ENCODE data around the gene EPHX1. TPM values are rescaled to one million over a fixed set of nuclear protein-coding genes. Genes with fewer than 3 reads are reported as not detected.

EPHX1 gene
- total RNA-seq, 1 donor from 2014 or later, result 41.5 TPM

- Mint-ChIP-seq H3K27me3 (no peaks in the 10 kb centered on the region), H3K36me3 (ENCODE audit: insufficient read depth) (peaks cover 8% of the 10 kb centered on the region), H3K4me1 (ENCODE audit: low read depth) (peaks cover 34% of the 10 kb centered on the region), H3K4me3 (ENCODE audit: low read depth) (no peak overlapping the region), H3K27ac (no peak overlapping the region), H3K9me3 (ENCODE audit: low read depth) (no peaks in the 10 kb centered on the region)
- DNase-seq (ENCODE audit: low spot score, unreplicated experiment), result no peak
- TF ChIP-seq CTCF (IDR thresholded peaks at IDR 0.05; ENCODE audit: unreplicated experiment), result no peak
Observed at GRCh38 chr1:225820522-225821120, 10.7 kb downstream of the EPHX1 start.

GRCh38 chr1:225822655-225823403, 12.9 kb downstream of the EPHX1 start:
- no peak for DNase-seq (ENCODE audit: low spot score, unreplicated experiment)
- Mint-ChIP-seq H3K4me1 (ENCODE audit: low read depth) (peaks cover 35% of the 10 kb centered on the region), H3K4me3 (ENCODE audit: low read depth) (no peak overlapping the region), H3K9me3 (ENCODE audit: low read depth) (no peaks in the 10 kb centered on the region), H3K36me3 (ENCODE audit: insufficient read depth) (peaks cover 8% of the 10 kb centered on the region), H3K27me3 (no peaks in the 10 kb centered on the region), H3K27ac (no peak overlapping the region)
- TF ChIP-seq CTCF (IDR thresholded peaks at IDR 0.05; ENCODE audit: unreplicated experiment), result no peak

- no peak for TF ChIP-seq CTCF (IDR thresholded peaks at IDR 0.05; ENCODE audit: unreplicated experiment)
- Mint-ChIP-seq H3K9me3 (ENCODE audit: low read depth) (no peaks in the 10 kb centered on the region), H3K4me3 (ENCODE audit: low read depth) (no peak overlapping the region), H3K4me1 (ENCODE audit: low read depth) (peaks cover 32% of the 10 kb centered on the region), H3K36me3 (ENCODE audit: insufficient read depth) (peaks cover 8% of the 10 kb centered on the region), H3K27ac (peak overlapping the region; percentile 84), H3K27me3 (no peaks in the 10 kb centered on the region)
- DNase-seq (ENCODE audit: low spot score, unreplicated experiment), result no peak
Observed at GRCh38 chr1:225823811-225824261, 13.9 kb downstream of the EPHX1 start.

GRCh38 chr1:225824533-225824941, 14.6 kb downstream of the EPHX1 start:
- Mint-ChIP-seq H3K27ac (peak overlapping the region; percentile 84), H3K4me3 (ENCODE audit: low read depth) (no peak overlapping the region)
- DNase-seq (ENCODE audit: low spot score, unreplicated experiment), result no peak

More at GRCh38 chr1:225824533-225824941, 14.6 kb downstream of the EPHX1 start:
- H3K9me3 Mint-ChIP-seq (ENCODE audit: low read depth), result no peaks in the 10 kb centered on the region
- H3K36me3 Mint-ChIP-seq (ENCODE audit: insufficient read depth), result peaks cover 10% of the 10 kb centered on the region
- no peak for TF ChIP-seq CTCF (IDR thresholded peaks at IDR 0.05; ENCODE audit: unreplicated experiment)
- H3K4me1 Mint-ChIP-seq (ENCODE audit: low read depth), result peaks cover 32% of the 10 kb centered on the region
- H3K27me3 Mint-ChIP-seq, result no peaks in the 10 kb centered on the region

Measured in progenitor cell of endocrine pancreas (in vitro differentiated cells).